ENCODE results near the gene MAOB. TPM values are rescaled to one million over a fixed set of nuclear protein-coding genes. Genes with fewer than 3 reads are reported as not detected.

The MAOB gene
- total RNA-seq, 1 experiment from 2014 or later, result 1.1 TPM

- H3K27me3 ChIP-seq (ENCODE audit: insufficient read depth, low read length), result no peaks in the 10 kb centered on the region
- H3K23me2 ChIP-seq (ENCODE audit: insufficient read length, low read depth, low read length, poor library complexity, severe bottlenecking), result no peaks in the 10 kb centered on the region
- no peak overlapping the region for H3K27ac ChIP-seq (ENCODE audit: insufficient read length, low read depth, low read length)
- H2BK15ac ChIP-seq (ENCODE audit: low read depth, low read length), result no peak overlapping the region
- H3K9ac ChIP-seq (ENCODE audit: extremely low read depth, insufficient read length, low read length), result no peak overlapping the region
- H2BK5ac ChIP-seq (ENCODE audit: insufficient read length, low read length), result no peak overlapping the region
- H3K23ac ChIP-seq (ENCODE audit: insufficient read length, low read depth, low read length), result no peak overlapping the region
- H4K20me1 ChIP-seq (ENCODE audit: control insufficient read depth, insufficient read depth, insufficient read length), result no peaks in the 10 kb centered on the region
- Mint-ChIP-seq H3K4me1 (peaks cover 7 to 9% of the 10 kb centered on the region in 2 experiments), H3K4me3 (no peak overlapping the region), H3K36me3 (ENCODE audit: insufficient read depth in 1 of 3, low read depth in 3 of 3) (peaks cover 0 to 2% (median 0%) of the 10 kb centered on the region in 3 experiments; a peak in 2 of 7 replicates), H3K27ac (no peak overlapping the region), H3K27me3 (ENCODE audit: low read depth) (peaks cover 2% of the 10 kb centered on the region; the same call in 1 of the 2 replicates), H3K9me3 (peaks cover 60 to 67% of the 10 kb centered on the region in 2 experiments)
- TF ChIP-seq CTCF (conservative IDR thresholded peaks at IDR 0.05), result no peak
- H3K4ac ChIP-seq (ENCODE audit: low read depth, low read length), result no peak overlapping the region
- no peak overlapping the region for H4K91ac ChIP-seq (ENCODE audit: insufficient read length, low read depth, low read length)
- H3K4me2 ChIP-seq (ENCODE audit: insufficient read depth, insufficient read length, low read length), result no peak overlapping the region
- H4K5ac ChIP-seq (ENCODE audit: insufficient read length, low read depth, low read length), result no peak overlapping the region
- no peak overlapping the region for H2AFZ ChIP-seq (ENCODE audit: low read length)
- H2BK120ac ChIP-seq (ENCODE audit: low read depth, low read length, poor library complexity, severe bottlenecking), result no peak overlapping the region
- H3K18ac ChIP-seq (ENCODE audit: insufficient read length, low read depth, low read length), result no peak overlapping the region
- no CpG with 5 or more reads among the region's 1 CpG for WGBS (ENCODE audit: extremely low coverage, insufficient read length, low lambda C conversion rate)
- H3K14ac ChIP-seq (ENCODE audit: insufficient read depth, low read length), result no peak overlapping the region
- H3K79me2 ChIP-seq (ENCODE audit: insufficient read depth, low read length), result no peaks in the 10 kb centered on the region
- H4K8ac ChIP-seq (replicated peaks; ENCODE audit: insufficient read length, low read depth, low read length), result no peak overlapping the region
- H3K4me1 ChIP-seq (ENCODE audit: insufficient read depth, low read length), result peaks cover 4% of the 10 kb centered on the region; the same call in 1 of the 2 replicates
- H2BK12ac ChIP-seq (ENCODE audit: insufficient read length, low read depth, low read length), result no peak overlapping the region
- no peak overlapping the region for H2AK5ac ChIP-seq (ENCODE audit: insufficient read length, low read length)
- no peak overlapping the region for H3T11ph ChIP-seq (ENCODE audit: low read length)
- H3K79me1 ChIP-seq (ENCODE audit: insufficient read depth, low read depth, low read length, poor library complexity, severe bottlenecking), result no peaks in the 10 kb centered on the region
- peaks cover 17% of the 10 kb centered on the region for H3K9me3 ChIP-seq (ENCODE audit: control insufficient read depth, low read depth, low read length)
- no peak overlapping the region for H3K56ac ChIP-seq (ENCODE audit: insufficient read length, low read depth, low read length)
- H2BK20ac ChIP-seq (ENCODE audit: low read depth, low read length, poor library complexity, severe bottlenecking), result no peak overlapping the region
- no peak for DNase-seq
Observed at GRCh38 chrX:43822014-43822413, 60.2 kb downstream of the MAOB start.
